GM18505 (cell line): ENCODE measurements around the gene ZNF326.
"Not testable (repeated sequence)": the region's sequence is repeated elsewhere in the genome, so short reads cannot be mapped to it uniquely, and the experiment has no call there.

ENCODE experiments used
- ATAC-seq: cut with Tn5 transposase; IDR thresholded peaks from one replicate; pipeline ENCODE4 v1.9.1; 2021; ENCODE audit not compliant: unreplicated experiment
- POLR2A ChIP-seq: IDR thresholded peaks from 4 replicates; pipeline ENCODE4 v1.6.1; 2011; ENCODE audit warnings: borderline replicate concordance; ENCODE audit not compliant: insufficient read depth, insufficient read length; ENCODE audit errors: extremely low read depth

The ZNF326 gene

GRCh38 chr1:89974696-89975470, 20.0 kb upstream of the ZNF326 start:
- no peak for ATAC-seq
- no peak for TF ChIP-seq POLR2A

- no peak for TF ChIP-seq POLR2A
- no peak for ATAC-seq
Measured at GRCh38 chr1:89975540-89976125, 19.3 kb upstream of the ZNF326 start.

GRCh38 chr1:89978755-89979154, 16.2 kb upstream of the ZNF326 start:
- no peak for TF ChIP-seq POLR2A
- no peak for ATAC-seq

GRCh38 chr1:89980605-89981004, 14.3 kb upstream of the ZNF326 start:
- ATAC-seq: no peak
- TF ChIP-seq POLR2A: no peak

GRCh38 chr1:89982846-89983245, 12.1 kb upstream of the ZNF326 start:
- not testable (repeated sequence) for ATAC-seq

- ATAC-seq: not testable (repeated sequence)
Measured at GRCh38 chr1:89984564-89985116, 10.3 kb upstream of the ZNF326 start.

- no peak for ATAC-seq
- TF ChIP-seq POLR2A: no peak
Measured at GRCh38 chr1:89986020-89986419, 8.9 kb upstream of the ZNF326 start.

- no peak for TF ChIP-seq POLR2A
- peak; percentile 85 for ATAC-seq
Measured at GRCh38 chr1:89987159-89987819, 7.6 kb upstream of the ZNF326 start.

GRCh38 chr1:89989099-89989498, 5.8 kb upstream of the ZNF326 start:
- TF ChIP-seq POLR2A: no peak
- no peak for ATAC-seq

GRCh38 chr1:89989799-89990198, 5.1 kb upstream of the ZNF326 start:
- TF ChIP-seq POLR2A: no peak
- ATAC-seq: no peak

- ATAC-seq: no peak
- TF ChIP-seq POLR2A: no peak
Measured at GRCh38 chr1:89990976-89991831, 3.7 kb upstream of the ZNF326 start.

GRCh38 chr1:89993541-89993940, 1.4 kb upstream of the ZNF326 start:
- no peak for TF ChIP-seq POLR2A
- ATAC-seq: no peak

GRCh38 chr1:89994231-89994804, 592 bp upstream of the ZNF326 start:
- TF ChIP-seq POLR2A: no peak
- ATAC-seq: no peak
